K562 (cell line): ENCODE data around the gene TBX6. TPM values are rescaled to one million over a fixed set of nuclear protein-coding genes. Genes with fewer than 3 reads are reported as not detected.

Source experiments
- ATAC-seq: fragments of 200-7000 bp; cut with Tn5 transposase; 3 replicates; pipeline ENCODE4 v1.9.1; 2020; ENCODE audit warnings: moderate library complexity
- BruUV-seq: library from RNA; stranded (reverse); fragments of 400-500 nt; replicated peaks from 2 replicates; lab custom pipeline; 2021; lab: Mats Ljungman, UMichigan
- CTCF ChIA-PET: fragments of 300-600 bp; formaldehyde crosslinking; extraction: SDS; loops from one replicate; lab custom pipeline; 2021; ENCODE audit warnings: low intra/inter-chr PET ratio; lab: Yijun Ruan, JAX
- POLR2A ChIA-PET: fragments of 300-600, 350-650 bp; sonication (Branson Sonifier 250); formaldehyde crosslinking; extraction: SDS; loops from one replicate; lab custom pipeline; 2021; ENCODE audit warnings: antibody characterized with exemption, inconsistent platforms; lab: Yijun Ruan, JAX
- DNase-seq, 4 experiments: peaks; one replicate each; pipeline versions ENCODE4 v3.0.0 to v3.0.0-alpha.2; 2011 to 2018; ENCODE audit warnings: low spot score in 3 of 4, mixed read lengths in 3 of 4; ENCODE audit errors: extremely low read depth in 1 of 4
- FAIRE-seq: peaks from 2 replicates; lab custom pipeline; 2011; peaks lifted over from hg19 to GRCh38; lab: Jason Lieb, UNC
- H2AFZ ChIP-seq: 2 replicates; pipeline ENCODE4 v1.6.0; 2011; ENCODE audit warnings: low read depth, low read length, control low read depth, inconsistent platforms
- H3K27ac ChIP-seq: fragments of 200-600 bp; 3 replicates; pipeline ENCODE4 v1.8.0; 2011; ENCODE audit warnings: low read depth, mild to moderate bottlenecking, control low read depth, inconsistent platforms, low read length, moderate library complexity, mixed read lengths; ENCODE audit errors: extremely low read depth
- H3K27me3 ChIP-seq, 2 experiments: fragments of 300-600 bp in 1 of 2; 2 replicates in 1 of 2; 3 replicates in 1 of 2; pipeline versions ENCODE4 v1.6.0 to v1.8.0; 2011; ENCODE audit warnings: inconsistent platforms in 2 of 2, low read length in 2 of 2, mild to moderate bottlenecking in 1 of 2, mixed read lengths in 1 of 2, moderate library complexity in 1 of 2; ENCODE audit not compliant: control insufficient read depth in 2 of 2, insufficient read depth in 2 of 2
- H3K36me3 ChIP-seq: fragments of 300-600 bp; 3 replicates; pipeline ENCODE4 v1.8.0; 2011; ENCODE audit warnings: mild to moderate bottlenecking, low read length, inconsistent platforms; ENCODE audit not compliant: control insufficient read depth, insufficient read depth
- H3K4me1 ChIP-seq, 2 experiments: fragments of 200-600 bp in 1 of 2; replicated peaks in 1 of 2; 2 replicates in 1 of 2; 3 replicates in 1 of 2; pipeline versions ENCODE4 v1.5.1 to v1.8.0; 2011; ENCODE audit warnings: inconsistent platforms in 2 of 2, low read length in 2 of 2, mild to moderate bottlenecking in 1 of 2, mixed read lengths in 1 of 2, moderate library complexity in 1 of 2; ENCODE audit not compliant: control insufficient read depth in 2 of 2, insufficient read depth in 2 of 2
- H3K4me2 ChIP-seq: 2 replicates; pipeline ENCODE4 v1.6.1; 2011; ENCODE audit warnings: low read length, control low read depth, inconsistent platforms, mixed read lengths; ENCODE audit not compliant: insufficient read depth
- H3K4me3 ChIP-seq: fragments of 200-600 bp; sonication (generic), shearing (Covaris generic); 2 replicates; pipeline ENCODE4 v1.5.1; 2016; ENCODE audit warnings: control low read depth, inconsistent platforms
- H3K79me2 ChIP-seq: fragments of 200-600 bp; 3 replicates; pipeline ENCODE4 v1.8.0; 2011; ENCODE audit warnings: low read length, inconsistent platforms; ENCODE audit not compliant: control insufficient read depth, insufficient read depth
- H3K9ac ChIP-seq, 2 experiments: 2 replicates each; pipeline versions ENCODE4 v1.6.0 to v1.6.1; 2011; ENCODE audit warnings: low read depth in 2 of 2, low read length in 2 of 2, control low read depth in 1 of 2, inconsistent platforms in 1 of 2, mild to moderate bottlenecking in 1 of 2, mixed read lengths in 1 of 2; ENCODE audit not compliant: insufficient read depth in 1 of 2
- H3K9me1 ChIP-seq: one replicate; pipeline ENCODE4 v1.6.0; 2011; ENCODE audit warnings: inconsistent platforms, mild to moderate bottlenecking, low read length, moderate library complexity; ENCODE audit not compliant: control insufficient read depth, insufficient read depth
- H3K9me3 ChIP-seq: replicated peaks from 2 replicates; pipeline ENCODE4 v1.5.1; 2011; ENCODE audit warnings: low read depth, low read length, inconsistent platforms; ENCODE audit not compliant: control insufficient read depth, insufficient read depth
- H4K20me1 ChIP-seq: replicated peaks from 2 replicates; pipeline ENCODE4 v1.6.1; 2011; ENCODE audit warnings: low read length, inconsistent platforms, mixed read lengths; ENCODE audit not compliant: control insufficient read depth, insufficient read depth
- HIVEP1 ChIP-seq: fragments of 250-450 bp; sonication (Bioruptor Pico); IDR thresholded peaks from 2 replicates; pipeline ENCODE4 v1.4.0; 2020; ENCODE audit warnings: mild to moderate bottlenecking
- PRPF4 ChIP-seq: fragments of 200-400 bp; formaldehyde crosslinking; IDR thresholded peaks from one replicate; pipeline ENCODE4 v1.6.1; 2017; ENCODE audit warnings: low read length, low read depth, mild to moderate bottlenecking; ENCODE audit not compliant: insufficient read depth, poor library complexity, severe bottlenecking
- RBFOX2 ChIP-seq: fragments of 200-400 bp; formaldehyde crosslinking; IDR thresholded peaks from 2 replicates; pipeline ENCODE4 v1.6.1; 2017; ENCODE audit warnings: low read depth, mild to moderate bottlenecking, low read length, moderate library complexity
- TAF1 ChIP-seq: IDR thresholded peaks from 2 replicates; pipeline ENCODE4 v1.6.1; 2011; ENCODE audit warnings: mild to moderate bottlenecking, low read length, moderate library complexity; ENCODE audit not compliant: insufficient read depth, control insufficient read depth, severe bottlenecking; ENCODE audit errors: extremely low read depth
- ZNF239 ChIP-seq: fragments of 250-450 bp; sonication (Bioruptor Pico); IDR thresholded peaks from 2 replicates; pipeline ENCODE4 v1.4.0; 2020; ENCODE audit warnings: mild to moderate bottlenecking
- WGBS: fragments of 100-300 bp; shearing (Covaris generic); methylation state at CpG from one replicate; pipeline ENCODE4 v1.1.6; 2016; ENCODE audit warnings: low coverage, mixed read lengths; ENCODE audit not compliant: insufficient coverage; ENCODE audit errors: missing lambda C conversion rate; 5-methylcytosine and 5-hydroxymethylcytosine counted together
- in situ Hi-C: fragments of 300-500 bp; cut with MboI; formaldehyde crosslinking; loops from 4 replicates; pipeline ENCODE4 v1.15.0; 2018; ENCODE audit warnings: inconsistent platforms, mixed read lengths
- intact Hi-C: fragments of 100-400 bp; cut with micrococcal nuclease; formaldehyde crosslinking; loops from 2 replicates; pipeline ENCODE4 v1.14.2; 2022
- polyA plus RNA-seq, 8 experiments: library from polyadenylated mRNA; depleted of rRNA in 4 of 8; stranded (reverse) in 5 of 8; unstranded in 3 of 8; fragments of >200 nt; fragmentation: Nextera tagmentation in 2 of 8; fragmentation: Illumina TruSeq in 1 of 8; extraction: Ambion mirVana in 2 of 8; extraction: Trizol in 1 of 8; gene quantifications; 2 replicates each; pipeline versions ENCODE4 v1.2.1 to v1.2.3, GENCODE V29; 2011 to 2014; ENCODE audit warnings: inconsistent platforms in 1 of 8, missing spikeins in 1 of 8
- total RNA-seq, 7 experiments: library from RNA; depleted of rRNA in 6 of 7; stranded (reverse); fragments of >200 nt in 6 of 7; fragmentation: Illumina TruSeq in 2 of 7; extraction: Trizol in 2 of 7; gene quantifications; 2 replicates each; pipeline versions ENCODE4 v1.2.1 to v1.2.3, GENCODE V29; 2011 to 2021; ENCODE audit warnings: low replicate concordance in 1 of 7

The TBX6 gene
- total and polyA plus RNA-seq, 9 of the 15 experiments (the other 6 are each of a cell fraction or from before 2014, with no cell fraction given) = 0.07 to 0.58 (median 0.11) TPM; not detected in 2

- peaks cover 0 to 28% of the 10 kb centered on the region in 2 experiments; a peak in 4 of 5 replicates for H3K4me1 ChIP-seq
- no peak for ATAC-seq
- no peak overlapping the region for H3K27ac ChIP-seq
- H3K9me1 ChIP-seq = no peaks in the 10 kb centered on the region
- H4K20me1 ChIP-seq = no peaks in the 10 kb centered on the region
- no peak overlapping the region for H2AFZ ChIP-seq
- H3K4me2 ChIP-seq = no peak overlapping the region
- peaks cover 3% of the 10 kb centered on the region; the same call in 1 of the 3 replicates for H3K79me2 ChIP-seq
- intact Hi-C loops (no loop called here), in situ Hi-C loops (no loop called here)
- ChIA-PET CTCF (no interaction called here), POLR2A (no interaction called here)
- DNase-seq = no peak
- no peak overlapping the region for H3K9ac ChIP-seq
- H3K27me3 ChIP-seq = no peaks in the 10 kb centered on the region
- 95% methylated on average over 2 of the region's 2 CpGs for WGBS
- TF ChIP-seq HIVEP1 (CRISPR knock-in tag) (no peak), ZNF239 (CRISPR knock-in tag) (no peak)
- H3K36me3 ChIP-seq = peaks cover 13% of the 10 kb centered on the region; the same call in 1 of the 3 replicates
- no peaks in the 10 kb centered on the region for H3K9me3 ChIP-seq
- BruUV-seq = no TSS peak
- H3K4me3 ChIP-seq = no peak overlapping the region
- FAIRE-seq = no peak
Measured at GRCh38 chr16:30119428-30119827, 27.7 kb upstream of the TBX6 start.

- Histone ChIP-seq H4K20me1 (no peaks in the 10 kb centered on the region), H3K4me1 (peaks cover 11 to 36% of the 10 kb centered on the region in 2 experiments; a peak in 4 of 5 replicates), H3K9ac (peak overlapping the region in 1 of 2 experiments; percentile 55; a peak in 1 of 4 replicates), H3K27ac (no peak overlapping the region), H3K79me2 (peaks cover 3% of the 10 kb centered on the region; the same call in 1 of the 3 replicates), H2AFZ (no peak overlapping the region), H3K27me3 (no peaks in the 10 kb centered on the region), H3K4me2 (no peak overlapping the region), H3K9me1 (peaks cover 3% of the 10 kb centered on the region), H3K4me3 (no peak overlapping the region), H3K9me3 (no peaks in the 10 kb centered on the region), H3K36me3 (peaks cover 13% of the 10 kb centered on the region; the same call in 1 of the 3 replicates)
- DNase-seq (no peak), FAIRE-seq (no peak), ATAC-seq (no peak)
- no TSS peak for BruUV-seq
- TF ChIP-seq RBFOX2 (peak; percentile 45; the same call in 1 of the 2 replicates), TAF1 (no peak), PRPF4 (no peak)
- in situ Hi-C loops = no loop called here
- 99% methylated on average over 10 of the region's 10 CpGs for WGBS
- ChIA-PET CTCF (no interaction called here), POLR2A (interaction anchor here (0.6 to 1.1 kb wide), 2 partner anchors 58 to 542 kb away, joined by 3 read pairs; no protein-coding TSS in a partner anchor)
- intact Hi-C loops = no loop called here
Measured at GRCh38 chr16:30117768-30118167, 26.0 kb upstream of the TBX6 start.
